Upper lobe of right lung (tissue), 1 donor: ENCODE measurements around the gene SCGB1A1. TPM values are rescaled to one million over a fixed set of nuclear protein-coding genes. Genes with fewer than 3 reads are reported as not detected.

ENCODE experiments used
- ATAC-seq: fragments of 200-7000 bp; cut with Tn5 transposase; one replicate; pipeline ENCODE4 v1.9.1; 2020; ENCODE audit warnings: mild to moderate bottlenecking, moderate library complexity
- DNase-seq: peaks from one replicate; pipeline ENCODE4 v3.0.0-alpha.2; 2020
- H3K27ac ChIP-seq: fragments of 200-600 bp; one replicate; pipeline ENCODE4 v1.8.0; 2022
- H3K27me3 ChIP-seq: fragments of 200-600 bp; one replicate; pipeline ENCODE4 v1.8.0; 2022; ENCODE audit warnings: mild to moderate bottlenecking
- H3K36me3 ChIP-seq: fragments of 200-600 bp; one replicate; pipeline ENCODE4 v1.8.0; 2022
- H3K4me1 ChIP-seq: fragments of 200-600 bp; one replicate; pipeline ENCODE4 v1.8.0; 2022
- H3K4me3 ChIP-seq: fragments of 200-600 bp; one replicate; pipeline ENCODE4 v1.8.0; 2022; ENCODE audit warnings: mild to moderate bottlenecking
- H3K9me3 ChIP-seq: fragments of 200-600 bp; one replicate; pipeline ENCODE4 v1.8.0; 2022
- CTCF ChIP-seq: fragments of 200-600 bp; IDR thresholded peaks from one replicate; pipeline ENCODE4 v1.8.0; 2022; ENCODE audit warnings: antibody characterized with exemption
- intact Hi-C: fragments of 100-400 bp; cut with DNase I; formaldehyde crosslinking; loops from one replicate; pipeline ENCODE4 v1.11.0; 2022
- total RNA-seq: library from RNA; stranded (reverse); fragmentation: NEBNext Ultra II Directional; extraction: Animal tissue kit (Norgen Biotek cat#: 25700); gene quantifications from one replicate; pipeline ENCODE4 v1.2.1, GENCODE V29; 2021
- donor health status: DM: no; HTN: yes; CAD: no; lungs with severe emphysema.

SCGB1A1 gene
- total RNA-seq, 1 donor from 2014 or later: 5.4 TPM

- Histone ChIP-seq H3K27ac (no peak overlapping the region), H3K36me3 (peaks cover 4% of the 10 kb centered on the region), H3K4me1 (peaks cover 29% of the 10 kb centered on the region), H3K27me3 (no peaks in the 10 kb centered on the region), H3K4me3 (no peak overlapping the region), H3K9me3 (no peaks in the 10 kb centered on the region)
- intact Hi-C loops: no loop called here
- DNase-seq (peak; percentile 16), ATAC-seq (no peak)
- no peak for TF ChIP-seq CTCF
Observed at GRCh38 chr11:62393735-62394134, 25.1 kb upstream of the SCGB1A1 start.

- H3K27ac ChIP-seq: peak overlapping the region; percentile 60
- H3K4me1 ChIP-seq: peaks cover 40% of the 10 kb centered on the region
- no peaks in the 10 kb centered on the region for H3K27me3 ChIP-seq
- H3K36me3 ChIP-seq: peaks cover 4% of the 10 kb centered on the region
- TF ChIP-seq CTCF: peak; percentile 73
- peak overlapping the region; percentile 40 for H3K4me3 ChIP-seq
- DNase-seq (peak; percentile 82), ATAC-seq (peak; percentile 88)
- no peaks in the 10 kb centered on the region for H3K9me3 ChIP-seq
- intact Hi-C loops: no loop called here
Observed at GRCh38 chr11:62394825-62395538, 23.9 kb upstream of the SCGB1A1 start.

GRCh38 chr11:62395885-62396551, 22.8 kb upstream of the SCGB1A1 start:
- no peak for TF ChIP-seq CTCF
- H3K4me3 ChIP-seq: no peak overlapping the region
- no peaks in the 10 kb centered on the region for H3K27me3 ChIP-seq
- ATAC-seq (no peak), DNase-seq (peak; percentile 32)
- intact Hi-C loops: no loop called here
- peak overlapping the region; percentile 60 for H3K27ac ChIP-seq
- H3K36me3 ChIP-seq: peaks cover 4% of the 10 kb centered on the region
- no peaks in the 10 kb centered on the region for H3K9me3 ChIP-seq
- peaks cover 50% of the 10 kb centered on the region for H3K4me1 ChIP-seq

GRCh38 chr11:62398011-62398994, 20.5 kb upstream of the SCGB1A1 start:
- no peaks in the 10 kb centered on the region for H3K9me3 ChIP-seq
- TF ChIP-seq CTCF: no peak
- no peaks in the 10 kb centered on the region for H3K27me3 ChIP-seq
- H3K36me3 ChIP-seq: no peaks in the 10 kb centered on the region
- no peak overlapping the region for H3K4me3 ChIP-seq
- intact Hi-C loops: no loop called here
- DNase-seq (peak; percentile 64), ATAC-seq (no peak)
- H3K27ac ChIP-seq: peak overlapping the region; percentile 47
- peaks cover 71% of the 10 kb centered on the region for H3K4me1 ChIP-seq

- TF ChIP-seq CTCF: no peak
- Histone ChIP-seq H3K27me3 (no peaks in the 10 kb centered on the region), H3K36me3 (no peaks in the 10 kb centered on the region), H3K9me3 (no peaks in the 10 kb centered on the region), H3K4me3 (no peak overlapping the region), H3K4me1 (peaks cover 71% of the 10 kb centered on the region), H3K27ac (peak overlapping the region; percentile 70)
- ATAC-seq (no peak), DNase-seq (peak; percentile 59)
- intact Hi-C loops: no loop called here
Observed at GRCh38 chr11:62399172-62399877, 19.5 kb upstream of the SCGB1A1 start.
